HepG2 (cell line): ENCODE measurements around the gene IQCN. TPM values are rescaled to one million over a fixed set of nuclear protein-coding genes. Genes with fewer than 3 reads are reported as not detected.

Experiments
- ARNTL ChIP-seq: sonication (generic); formaldehyde crosslinking; IDR thresholded peaks from 2 replicates; pipeline ENCODE4 v1.4.0; 2020; ENCODE audit warnings: mild to moderate bottlenecking, missing genetic modification reagents
- CHCHD3 ChIP-seq: sonication (generic); formaldehyde crosslinking; IDR thresholded peaks from 2 replicates; pipeline ENCODE4 v1.8.0; 2022; ENCODE audit warnings: mild to moderate bottlenecking, missing genetic modification reagents, moderate library complexity
- DDIT3 ChIP-seq: sonication (generic); formaldehyde crosslinking; IDR thresholded peaks from 2 replicates; pipeline ENCODE4 v1.4.0; 2020; ENCODE audit warnings: mild to moderate bottlenecking, missing genetic modification reagents
- E2F2 ChIP-seq: sonication (generic); formaldehyde crosslinking; IDR thresholded peaks from 2 replicates; pipeline ENCODE4 v1.4.0; 2020; ENCODE audit warnings: missing genetic modification reagents, borderline replicate concordance
- ELF3 ChIP-seq: IDR thresholded peaks from 2 replicates; pipeline ENCODE4 v1.6.1; 2016; ENCODE audit warnings: missing genetic modification reagents, missing compliant biosample characterization
- FOXK2 ChIP-seq: fragments of 450-650 bp; IDR thresholded peaks from 2 replicates; pipeline ENCODE4 v1.6.1; 2016
- GTF2F1 ChIP-seq: fragments of 150-350 bp; IDR thresholded peaks from 2 replicates; pipeline ENCODE4 v1.6.1; 2014; ENCODE audit warnings: low read length
- MBD4 ChIP-seq: IDR thresholded peaks from 2 replicates; pipeline ENCODE4 v1.6.1; 2012; ENCODE audit warnings: low read length, inconsistent platforms, borderline replicate concordance
- MXD4 ChIP-seq: IDR thresholded peaks from 2 replicates; pipeline ENCODE4 v1.6.1; 2016; ENCODE audit warnings: mild to moderate bottlenecking, missing biosample characterization, missing genetic modification reagents
- NRL ChIP-seq: sonication (generic); formaldehyde crosslinking; IDR thresholded peaks from 2 replicates; pipeline ENCODE4 v1.5.0; 2020; ENCODE audit warnings: missing genetic modification reagents, mild to moderate bottlenecking, moderate library complexity, borderline replicate concordance
- RAD51 ChIP-seq: fragments of 450-650 bp; IDR thresholded peaks from 2 replicates; pipeline ENCODE4 v1.6.1; 2016; ENCODE audit warnings: borderline replicate concordance
- THYN1 ChIP-seq: sonication (generic); formaldehyde crosslinking; IDR thresholded peaks from 2 replicates; pipeline ENCODE4 v1.8.1; 2023; ENCODE audit warnings: low read depth, mild to moderate bottlenecking, moderate library complexity, missing genetic modification reagents, borderline replicate concordance
- TOE1 ChIP-seq: sonication (generic); formaldehyde crosslinking; IDR thresholded peaks from 2 replicates; pipeline ENCODE4 v1.4.0; 2020; ENCODE audit warnings: mild to moderate bottlenecking, missing genetic modification reagents
- TRIM22 ChIP-seq: fragments of 450-650 bp; IDR thresholded peaks from 2 replicates; pipeline ENCODE4 v1.6.1; 2017
- ZNF296 ChIP-seq: sonication (generic); formaldehyde crosslinking; conservative IDR thresholded peaks from 2 replicates; pipeline ENCODE4 v1.5.0; 2020; ENCODE audit warnings: mild to moderate bottlenecking, missing genetic modification reagents
- ZNF761 ChIP-seq: sonication (generic); formaldehyde crosslinking; conservative IDR thresholded peaks from 2 replicates; pipeline ENCODE4 v1.4.0; 2020; ENCODE audit warnings: mild to moderate bottlenecking, missing genetic modification reagents
- ZSCAN29 ChIP-seq: sonication (generic); formaldehyde crosslinking; conservative IDR thresholded peaks from 2 replicates; pipeline ENCODE4 v1.4.0; 2020; ENCODE audit warnings: mild to moderate bottlenecking, missing genetic modification reagents
- polyA plus RNA-seq, 8 experiments: library from polyadenylated mRNA; depleted of rRNA in 3 of 8; stranded (reverse) in 7 of 8; unstranded in 1 of 8; fragments of >200 nt; fragmentation: Illumina TruSeq in 4 of 8; extraction: Trizol in 4 of 8; gene quantifications; 2 replicates each; pipeline versions ENCODE4 v1.2.1 to v1.2.3, GENCODE V29; 2011 to 2016; ENCODE audit warnings: low read depth in 4 of 8, missing spikeins in 1 of 8, mixed read lengths in 1 of 8; ENCODE audit not compliant: insufficient read depth in 1 of 8
- total RNA-seq, 5 experiments: library from RNA; depleted of rRNA; stranded (reverse); fragments of >200 nt; fragmentation: Illumina TruSeq; extraction: Trizol; gene quantifications; 2 replicates each; pipeline ENCODE4 v1.2.3, GENCODE V29; 2016; ENCODE audit warnings: low read depth in 1 of 5
- TF ChIP-seq, protein P1 (sequence below): sonication (generic); formaldehyde crosslinking; IDR thresholded peaks from 2 replicates; pipeline ENCODE4 v1.4.0; 2020; ENCODE audit warnings: missing genetic modification reagents
- TF ChIP-seq, protein P2 (sequence below): sonication (generic); formaldehyde crosslinking; IDR thresholded peaks from 2 replicates; pipeline ENCODE4 v1.4.0; 2020; ENCODE audit warnings: missing genetic modification reagents, borderline replicate concordance

IQCN gene
- total and polyA plus RNA-seq, 2 of the 13 experiments (the other 11 are each of a cell fraction or from before 2014, with no cell fraction given), result 0.04 to 0.18 TPM

DNA sequence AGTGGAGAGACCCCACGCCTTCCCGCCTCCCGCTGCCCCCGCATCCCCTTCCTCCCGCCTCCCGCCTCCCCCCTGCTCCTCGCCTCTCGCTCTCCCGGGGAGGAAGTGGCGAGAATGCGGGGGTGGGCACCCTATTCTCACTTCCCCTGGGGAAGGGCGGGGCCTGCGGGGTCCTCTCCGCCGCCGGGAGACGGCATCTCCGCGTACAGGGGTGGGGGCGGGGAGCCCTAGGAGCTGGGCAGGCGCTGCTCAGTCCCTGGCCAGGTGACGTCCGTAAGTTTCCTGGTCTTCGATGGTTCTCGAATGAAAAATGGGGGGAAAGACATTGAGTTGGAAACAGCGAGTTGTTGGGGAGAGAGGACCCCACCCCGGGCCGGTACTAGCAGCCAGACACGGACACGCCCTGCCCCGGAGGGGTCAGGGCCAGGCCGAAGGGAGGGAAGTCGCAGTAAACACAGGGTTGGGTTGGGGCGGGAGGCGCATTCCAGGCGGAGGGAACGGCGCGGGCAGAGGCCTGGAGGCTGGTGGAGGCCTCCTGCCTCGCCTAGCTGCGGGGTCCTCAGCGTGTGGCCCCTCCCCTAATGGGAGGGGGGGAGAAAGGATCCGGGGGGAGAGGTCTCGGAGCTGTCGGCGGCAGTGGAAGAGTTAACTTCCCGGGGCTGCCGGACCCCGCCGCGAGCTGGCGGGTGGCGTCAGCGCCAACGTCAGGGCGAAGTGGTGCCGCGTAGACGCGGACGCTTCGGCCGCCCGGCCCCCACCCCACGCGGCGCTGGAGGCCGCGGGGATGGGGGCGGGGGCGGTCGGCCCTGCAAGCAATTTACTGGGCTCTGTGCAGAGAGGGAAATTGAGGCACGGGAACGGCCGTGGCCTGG lies 17.6 kb upstream of the IQCN start (continued):
- no peak for TF ChIP-seq E2F2 (CRISPR knock-in tag)
- TF ChIP-seq ZNF296 (CRISPR knock-in tag), result no peak
- TF ChIP-seq CHCHD3, result no peak
- TF ChIP-seq RAD51, result no peak
- TF ChIP-seq MBD4, result no peak
- peak; percentile 100 for TF ChIP-seq ZSCAN29 (CRISPR knock-in tag)
- TF ChIP-seq FOXK2, result no peak
- no peak for TF ChIP-seq GTF2F1
- 0 out of 2 replicates have a peak, but pooled peaks have one; percentile 48 for TF ChIP-seq NRL
- peak; percentile 63 for TF ChIP-seq ARNTL (CRISPR knock-in tag)
- TF ChIP-seq ELF3 (CRISPR knock-in tag), result peak; percentile 41
- peak; percentile 80; the same call in 1 of the 2 replicates for TF ChIP-seq ZNF761
- TF ChIP-seq, protein P1, sequence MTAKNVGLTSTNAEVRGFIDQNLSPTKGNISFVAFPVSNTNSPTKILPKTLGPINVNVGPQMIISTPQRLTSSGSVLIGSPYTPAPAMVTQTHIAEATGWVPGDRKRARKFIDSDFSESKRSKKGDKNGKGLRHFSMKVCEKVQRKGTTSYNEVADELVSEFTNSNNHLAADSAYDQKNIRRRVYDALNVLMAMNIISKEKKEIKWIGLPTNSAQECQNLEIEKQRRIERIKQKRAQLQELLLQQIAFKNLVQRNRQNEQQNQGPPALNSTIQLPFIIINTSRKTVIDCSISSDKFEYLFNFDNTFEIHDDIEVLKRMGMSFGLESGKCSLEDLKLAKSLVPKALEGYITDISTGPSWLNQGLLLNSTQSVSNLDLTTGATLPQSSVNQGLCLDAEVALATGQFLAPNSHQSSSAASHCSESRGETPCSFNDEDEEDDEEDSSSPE (CRISPR knock-in tag), result peak; percentile 65
- TF ChIP-seq TOE1, result no peak
- TF ChIP-seq THYN1 (CRISPR knock-in tag), result no peak
- TF ChIP-seq DDIT3, result no peak
- TF ChIP-seq, protein P2, sequence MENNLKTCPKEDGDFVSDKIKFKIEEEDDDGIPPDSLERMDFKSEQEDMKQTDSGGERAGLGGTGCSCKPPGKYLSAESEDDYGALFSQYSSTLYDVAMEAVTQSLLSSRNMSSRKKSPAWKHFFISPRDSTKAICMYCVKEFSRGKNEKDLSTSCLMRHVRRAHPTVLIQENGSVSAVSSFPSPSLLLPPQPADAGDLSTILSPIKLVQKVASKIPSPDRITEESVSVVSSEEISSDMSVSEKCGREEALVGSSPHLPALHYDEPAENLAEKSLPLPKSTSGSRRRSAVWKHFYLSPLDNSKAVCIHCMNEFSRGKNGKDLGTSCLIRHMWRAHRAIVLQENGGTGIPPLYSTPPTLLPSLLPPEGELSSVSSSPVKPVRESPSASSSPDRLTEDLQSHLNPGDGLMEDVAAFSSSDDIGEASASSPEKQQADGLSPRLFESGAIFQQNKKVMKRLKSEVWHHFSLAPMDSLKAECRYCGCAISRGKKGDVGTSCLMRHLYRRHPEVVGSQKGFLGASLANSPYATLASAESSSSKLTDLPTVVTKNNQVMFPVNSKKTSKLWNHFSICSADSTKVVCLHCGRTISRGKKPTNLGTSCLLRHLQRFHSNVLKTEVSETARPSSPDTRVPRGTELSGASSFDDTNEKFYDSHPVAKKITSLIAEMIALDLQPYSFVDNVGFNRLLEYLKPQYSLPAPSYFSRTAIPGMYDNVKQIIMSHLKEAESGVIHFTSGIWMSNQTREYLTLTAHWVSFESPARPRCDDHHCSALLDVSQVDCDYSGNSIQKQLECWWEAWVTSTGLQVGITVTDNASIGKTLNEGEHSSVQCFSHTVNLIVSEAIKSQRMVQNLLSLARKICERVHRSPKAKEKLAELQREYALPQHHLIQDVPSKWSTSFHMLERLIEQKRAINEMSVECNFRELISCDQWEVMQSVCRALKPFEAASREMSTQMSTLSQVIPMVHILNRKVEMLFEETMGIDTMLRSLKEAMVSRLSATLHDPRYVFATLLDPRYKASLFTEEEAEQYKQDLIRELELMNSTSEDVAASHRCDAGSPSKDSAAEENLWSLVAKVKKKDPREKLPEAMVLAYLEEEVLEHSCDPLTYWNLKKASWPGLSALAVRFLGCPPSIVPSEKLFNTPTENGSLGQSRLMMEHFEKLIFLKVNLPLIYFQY, result 0 out of 2 replicates have a peak, but pooled peaks have one; percentile 48
- no peak for TF ChIP-seq TRIM22
- peak; percentile 49; the same call in 1 of the 2 replicates for TF ChIP-seq MXD4 (CRISPR knock-in tag)
